Tibial nerve (tissue), 3 donors: Measurements from ENCODE around the gene MYO1B.

Experiments
- POLR2A ChIP-seq, 2 donors: fragments of 450-650 bp; IDR thresholded peaks; one replicate each; pipeline ENCODE4 v1.6.1; 2017; ENCODE audit warnings: antibody characterized with exemption in 2 of 2, mild to moderate bottlenecking in 2 of 2, moderate library complexity in 2 of 2
- TF ChIP-seq, protein P1 (sequence below), 5 experiments: fragments of 200-600 bp in 3 of 5; fragments of 450-650 bp in 2 of 5; sonication (generic) in 3 of 5; IDR thresholded peaks; one replicate each; pipeline ENCODE4 v1.5.1; 2016 to 2019; ENCODE audit warnings: antibody characterized with exemption in 5 of 5, mild to moderate bottlenecking in 3 of 5, moderate library complexity in 2 of 5

DNA sequence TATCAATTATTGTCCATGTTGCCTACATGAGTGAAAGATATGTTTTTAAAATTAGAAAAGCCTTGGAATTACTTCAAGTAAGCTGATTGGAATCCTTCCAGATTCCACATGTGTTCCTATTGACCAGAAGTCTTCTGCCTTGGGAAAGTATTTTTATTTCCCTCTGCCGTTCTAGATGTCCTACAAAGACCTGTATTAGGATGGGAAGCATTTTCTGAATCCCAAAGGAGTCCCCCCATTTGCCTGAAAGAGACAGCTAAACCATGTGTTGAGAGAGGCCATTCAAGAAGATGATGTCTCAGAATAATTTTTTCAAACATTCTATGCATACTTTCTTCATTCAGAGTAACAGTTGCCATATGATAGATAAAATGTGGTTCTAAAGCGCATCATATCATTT lies 19.0 kb upstream of the MYO1B start:
- TF ChIP-seq POLR2A (IDR thresholded peaks at IDR 0.05): no peak
- TF ChIP-seq, protein P1, sequence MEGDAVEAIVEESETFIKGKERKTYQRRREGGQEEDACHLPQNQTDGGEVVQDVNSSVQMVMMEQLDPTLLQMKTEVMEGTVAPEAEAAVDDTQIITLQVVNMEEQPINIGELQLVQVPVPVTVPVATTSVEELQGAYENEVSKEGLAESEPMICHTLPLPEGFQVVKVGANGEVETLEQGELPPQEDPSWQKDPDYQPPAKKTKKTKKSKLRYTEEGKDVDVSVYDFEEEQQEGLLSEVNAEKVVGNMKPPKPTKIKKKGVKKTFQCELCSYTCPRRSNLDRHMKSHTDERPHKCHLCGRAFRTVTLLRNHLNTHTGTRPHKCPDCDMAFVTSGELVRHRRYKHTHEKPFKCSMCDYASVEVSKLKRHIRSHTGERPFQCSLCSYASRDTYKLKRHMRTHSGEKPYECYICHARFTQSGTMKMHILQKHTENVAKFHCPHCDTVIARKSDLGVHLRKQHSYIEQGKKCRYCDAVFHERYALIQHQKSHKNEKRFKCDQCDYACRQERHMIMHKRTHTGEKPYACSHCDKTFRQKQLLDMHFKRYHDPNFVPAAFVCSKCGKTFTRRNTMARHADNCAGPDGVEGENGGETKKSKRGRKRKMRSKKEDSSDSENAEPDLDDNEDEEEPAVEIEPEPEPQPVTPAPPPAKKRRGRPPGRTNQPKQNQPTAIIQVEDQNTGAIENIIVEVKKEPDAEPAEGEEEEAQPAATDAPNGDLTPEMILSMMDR (IDR thresholded peaks at IDR 0.05): no peak
